NCI-H774 (cell line): ENCODE measurements around the gene TREM1.
"Not testable (repeated sequence)": the region's sequence is repeated elsewhere in the genome, so short reads cannot be mapped to it uniquely, and the experiment has no call there.

ENCODE experiments used
- DNase-seq: peaks from one replicate; lab custom pipeline; 2025; lab: John Stamatoyannopoulos, UW

TREM1 gene

DNA sequence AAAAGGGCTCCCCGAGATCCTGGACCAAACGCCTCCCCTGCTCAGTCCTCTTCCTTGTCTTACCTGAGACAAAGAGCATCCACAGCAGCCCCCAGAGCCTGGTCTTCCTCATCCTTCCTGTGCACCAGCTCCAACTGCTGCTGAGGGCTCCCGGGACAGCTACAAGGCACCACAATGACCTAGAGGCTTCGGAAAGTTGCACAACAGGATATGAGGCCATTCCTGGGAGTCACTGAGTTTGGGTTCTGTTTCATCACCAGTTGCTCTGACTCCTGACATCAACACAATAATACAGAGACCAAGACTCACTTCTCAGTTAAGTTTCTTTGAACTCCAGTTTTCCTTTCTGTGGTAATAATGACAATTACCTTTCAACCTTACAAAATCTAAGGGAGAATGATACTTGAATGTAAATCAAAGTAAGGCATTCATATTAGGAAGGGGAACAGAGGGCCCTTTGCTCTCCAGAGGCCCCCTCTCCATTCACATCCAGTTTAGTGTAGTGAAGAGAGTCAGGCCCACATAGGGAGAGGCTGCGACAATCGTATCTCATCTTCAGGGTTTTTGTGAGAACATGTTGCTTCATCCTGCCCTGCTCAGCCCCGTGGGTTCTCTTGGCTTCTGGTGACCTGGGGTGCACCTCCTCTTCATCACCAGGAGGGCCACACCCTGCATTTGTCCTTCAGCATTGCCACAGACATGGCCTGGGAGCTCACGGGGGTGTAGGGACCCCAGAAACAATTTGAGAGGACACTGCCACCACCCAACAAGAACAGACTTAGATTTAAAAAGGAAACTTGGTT is at the start of gene TREM1:
TSS of gene TREM1 (minus strand) at position 139 of the 803 bp plus-strand sequence. CDS start at position 112, 27 bp downstream.
- DNase-seq, result no peak

DNA sequence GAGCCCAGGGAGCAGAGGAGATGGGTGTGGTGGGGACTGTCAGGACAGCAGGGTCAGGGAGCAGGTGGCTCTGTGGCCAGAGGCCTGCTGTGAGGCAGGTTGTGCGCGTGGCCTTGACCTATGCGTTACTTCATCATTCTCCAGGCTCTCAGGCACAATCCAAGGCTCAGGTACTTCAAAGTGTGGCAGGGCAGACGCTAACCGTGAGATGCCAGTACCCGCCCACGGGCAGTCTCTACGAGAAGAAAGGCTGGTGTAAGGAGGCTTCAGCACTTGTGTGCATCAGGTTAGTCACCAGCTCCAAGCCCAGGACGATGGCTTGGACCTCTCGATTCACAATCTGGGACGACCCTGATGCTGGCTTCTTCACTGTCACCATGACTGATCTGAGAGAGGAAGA is 49.5 kb upstream of the TREM1 start:
- DNase-seq, result no peak

DNA sequence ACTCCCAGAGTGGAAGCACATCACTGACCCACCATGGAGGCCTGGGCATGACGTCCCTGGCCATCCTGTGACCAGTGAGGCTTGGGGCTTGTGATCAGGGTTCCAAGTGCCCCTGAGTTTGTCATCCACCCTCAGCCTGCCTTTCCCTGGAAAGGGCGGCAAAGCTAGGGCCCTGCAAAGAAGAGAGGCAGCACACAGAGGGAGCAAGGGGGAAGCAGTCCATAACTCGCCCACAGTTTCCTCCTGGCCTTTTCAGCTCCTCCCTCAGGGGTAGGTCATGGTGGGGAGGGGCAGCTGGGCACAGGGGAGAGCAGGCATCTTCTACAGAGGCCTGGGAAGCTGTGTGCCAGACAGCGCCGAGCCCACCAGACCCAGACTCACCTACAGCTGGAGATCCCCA is 48.8 kb upstream of the TREM1 start, which contains the start of gene NCR2:
TSS of gene NCR2 (plus strand) at position 313 of the 400 bp plus-strand sequence. CDS start 269 bp downstream, outside the sequence.
- no peak for DNase-seq

DNA sequence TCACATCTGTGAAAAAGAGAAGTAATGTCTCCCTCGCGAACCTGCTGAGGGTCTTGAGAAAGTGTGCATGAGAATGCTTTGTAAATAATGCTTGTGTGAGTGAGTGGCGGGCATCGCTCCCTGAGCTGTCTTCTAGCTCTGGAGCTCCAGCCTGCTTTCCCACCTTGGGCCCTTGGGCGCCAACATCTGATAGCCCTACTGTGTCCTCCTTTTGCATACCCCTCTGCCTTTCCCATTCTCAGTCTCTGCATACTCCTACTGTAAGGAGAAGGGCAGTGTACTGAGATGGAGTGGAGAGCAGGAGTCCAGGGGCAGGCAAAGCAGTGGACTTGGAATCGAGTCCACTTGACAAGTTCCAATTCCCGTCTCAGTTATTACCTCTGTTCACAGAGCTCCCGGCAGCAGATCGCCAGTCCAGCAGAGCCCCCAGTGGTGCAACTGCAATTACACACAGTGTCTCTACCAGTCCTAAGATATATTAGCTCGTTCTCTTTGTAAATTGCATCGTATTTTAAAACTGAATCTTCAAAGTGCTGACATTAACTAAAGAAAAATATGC is 48.1 kb upstream of the TREM1 start:
- DNase-seq, result no peak

DNA sequence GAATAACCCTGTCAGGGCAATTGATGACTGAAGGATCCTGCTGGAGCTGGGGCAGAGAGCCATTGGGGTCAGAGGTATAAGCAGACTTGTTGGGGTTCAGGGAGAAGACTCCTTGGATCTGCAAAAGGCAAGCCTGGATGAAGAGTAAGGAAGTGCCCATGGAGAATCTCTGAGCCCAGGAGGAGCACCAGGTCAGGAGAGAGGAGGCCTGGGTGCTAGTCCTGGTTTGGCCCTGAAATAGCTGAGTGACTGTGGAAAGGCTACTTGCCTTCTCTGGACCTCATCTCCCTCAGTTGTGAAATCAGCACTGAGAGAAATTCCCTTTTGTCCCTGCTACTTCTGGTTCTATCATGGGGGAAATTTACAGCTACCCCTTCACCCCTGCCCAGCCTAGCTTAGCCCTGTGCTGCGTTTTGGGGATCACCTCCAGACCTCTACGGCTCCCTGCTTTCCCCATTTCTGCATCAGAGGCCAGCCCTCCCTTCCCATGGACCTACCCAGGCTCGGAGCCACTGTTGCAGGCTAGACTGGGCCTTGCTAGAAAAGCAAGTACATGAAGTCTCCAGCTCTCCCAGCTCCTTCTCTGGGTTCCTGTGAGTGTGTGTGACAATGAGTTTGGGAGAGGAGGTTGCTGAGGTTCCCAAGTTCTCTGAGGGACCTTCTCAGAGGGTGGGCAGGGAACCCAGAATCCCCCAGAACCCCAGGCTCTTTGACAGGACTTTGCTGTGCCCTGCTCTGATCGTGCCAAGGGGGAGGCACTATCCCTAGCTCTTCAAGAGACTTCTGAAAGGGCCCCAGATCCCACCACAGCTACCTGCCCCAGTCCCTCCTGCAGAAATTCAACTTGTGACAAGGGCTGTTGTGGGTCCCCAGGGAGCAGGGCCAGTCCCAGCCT is 46.6 kb upstream of the TREM1 start:
- no peak for DNase-seq

DNA sequence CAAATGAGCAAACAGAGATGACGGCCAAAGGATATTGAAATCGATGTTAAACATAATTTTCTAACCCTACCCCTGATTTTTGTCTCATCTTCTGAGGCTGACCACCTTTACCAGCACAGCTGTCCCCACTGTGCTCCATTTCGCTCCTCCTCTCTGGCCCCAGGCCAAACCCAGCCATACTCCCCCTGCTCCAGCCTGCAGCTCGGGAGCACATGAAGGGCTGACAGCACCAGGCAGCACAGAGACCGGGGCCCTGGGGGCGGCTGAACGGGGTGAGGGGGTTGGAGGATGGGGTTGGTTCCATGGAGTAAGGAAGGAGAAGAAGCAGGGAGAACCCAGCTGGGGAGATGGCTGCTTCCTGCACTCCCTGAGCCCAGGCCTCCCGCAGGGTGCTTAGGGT is 45.8 kb upstream of the TREM1 start:
- DNase-seq, result no peak

DNA sequence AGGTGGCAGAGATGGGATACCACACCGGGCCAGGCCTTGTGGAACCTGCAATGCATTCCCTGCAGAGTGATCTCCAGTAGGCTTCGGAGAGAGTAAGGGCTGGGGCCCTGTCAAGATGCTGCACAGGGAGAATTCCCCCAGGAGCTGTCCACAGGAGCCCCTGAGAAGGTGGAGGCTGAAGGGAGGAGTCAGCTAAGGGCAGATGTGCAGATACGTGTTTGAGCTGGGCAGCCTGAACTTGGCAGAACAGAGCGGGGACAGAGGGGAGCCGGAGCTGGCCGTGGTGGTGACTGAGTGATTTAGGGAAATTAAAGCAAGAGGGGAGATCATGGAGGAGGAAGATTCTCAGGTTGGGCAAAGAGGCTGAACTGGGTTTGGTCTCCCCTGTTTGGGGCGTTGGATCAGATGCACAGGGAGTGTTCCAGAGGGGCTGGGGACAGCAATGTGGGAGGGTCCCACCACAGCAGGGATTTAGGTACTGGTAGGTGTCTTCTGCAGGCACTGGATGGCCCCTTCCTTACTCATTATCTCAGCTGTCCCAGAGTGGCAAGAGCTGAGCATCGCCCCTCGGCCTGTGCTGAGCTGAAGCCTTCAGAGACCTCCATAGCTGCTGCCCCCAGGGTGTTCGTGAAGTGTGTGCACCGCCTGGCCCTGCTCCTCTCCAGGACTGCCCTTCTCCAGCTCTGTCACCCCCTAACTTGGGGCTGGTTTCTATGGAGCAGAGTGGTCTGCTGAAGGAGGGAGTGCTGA is 45.1 kb upstream of the TREM1 start:
- DNase-seq, result no peak

DNA sequence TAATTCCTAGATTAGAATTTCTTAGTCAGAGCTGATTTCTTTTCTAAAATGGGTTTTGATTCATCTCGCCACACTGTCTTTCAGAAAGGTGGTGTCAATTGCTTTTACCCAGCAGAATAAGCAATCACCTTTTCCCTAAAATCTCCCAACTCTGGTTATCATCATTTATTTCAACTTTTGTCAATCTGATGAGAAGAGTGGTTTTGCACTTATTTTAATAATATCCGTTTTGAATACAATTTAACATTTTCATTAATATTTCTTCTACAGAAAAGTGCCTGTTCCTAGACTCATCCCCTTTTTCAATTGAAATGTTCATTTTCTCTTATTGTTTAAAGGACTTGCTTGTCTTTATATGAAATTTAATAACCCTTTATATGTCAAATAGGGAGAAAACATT is 40.7 kb upstream of the TREM1 start:
- no peak for DNase-seq

DNA sequence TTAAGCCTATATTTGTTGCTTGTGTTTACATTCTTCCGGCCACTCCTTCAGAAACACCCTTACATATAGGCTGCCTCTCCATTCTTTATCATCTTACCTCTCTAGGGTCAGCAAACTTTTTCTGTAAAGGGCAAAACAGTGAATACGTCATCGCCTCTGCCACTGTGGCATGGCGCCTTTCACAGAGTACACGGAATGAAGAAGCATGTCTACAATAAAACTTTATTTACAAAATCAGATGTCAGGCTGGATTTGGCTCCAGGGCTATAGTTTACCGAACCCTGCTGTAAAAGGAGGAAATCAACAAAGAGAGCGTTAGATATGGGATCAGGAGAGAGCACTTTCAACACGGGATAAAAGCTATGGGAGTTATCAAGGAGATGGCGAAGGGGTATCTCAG is 39.6 kb upstream of the TREM1 start:
- DNase-seq, result no peak

DNA sequence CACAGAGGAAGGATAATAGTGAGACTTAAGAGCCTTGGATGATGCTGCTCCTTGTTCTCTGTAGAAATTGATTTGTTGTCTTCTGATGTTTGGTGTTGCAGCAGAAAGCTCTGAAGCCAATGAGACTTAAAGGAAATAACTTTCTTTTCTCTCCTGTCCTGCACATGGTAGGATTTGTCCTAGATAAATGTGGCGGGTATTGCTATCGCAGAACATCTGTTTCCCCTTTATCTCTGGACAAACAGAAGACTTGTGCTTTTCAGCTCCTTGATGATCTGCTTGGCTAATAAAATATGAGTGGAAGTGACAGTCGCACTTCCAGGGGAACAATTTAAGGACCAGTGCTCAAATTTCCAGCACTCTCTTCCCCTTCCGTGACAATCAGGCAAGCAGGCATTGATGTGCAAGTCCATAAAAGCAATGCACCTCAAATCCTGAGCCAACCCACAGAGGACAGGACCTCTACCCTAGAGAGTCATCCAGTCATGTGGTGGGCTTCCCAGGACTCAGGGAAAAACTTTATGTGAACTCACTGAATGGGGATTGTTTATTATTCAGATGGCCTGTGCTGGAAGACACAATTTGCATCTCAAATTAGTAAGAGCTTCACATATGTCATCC is 39.1 kb upstream of the TREM1 start:
- DNase-seq, result no peak

DNA sequence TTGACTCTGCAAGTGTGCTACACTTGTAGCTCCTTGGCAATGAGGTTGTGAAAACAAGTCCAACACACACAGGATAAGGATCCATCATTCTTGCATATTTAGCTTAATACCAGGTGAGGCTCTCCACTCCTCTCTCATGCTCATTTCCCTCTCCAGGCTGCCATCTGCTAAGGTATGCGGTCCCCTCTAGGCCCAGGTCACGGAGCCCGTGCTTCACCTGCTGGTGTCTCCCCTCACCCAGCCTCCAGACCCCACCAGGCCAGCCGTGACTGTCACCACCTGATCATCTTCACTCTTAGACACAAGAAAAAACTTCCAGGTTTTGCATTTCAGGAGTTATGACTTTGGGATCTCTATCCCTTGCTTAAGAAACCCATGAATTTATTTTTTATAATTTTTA is 34.7 kb upstream of the TREM1 start:
- DNase-seq, result no peak

DNA sequence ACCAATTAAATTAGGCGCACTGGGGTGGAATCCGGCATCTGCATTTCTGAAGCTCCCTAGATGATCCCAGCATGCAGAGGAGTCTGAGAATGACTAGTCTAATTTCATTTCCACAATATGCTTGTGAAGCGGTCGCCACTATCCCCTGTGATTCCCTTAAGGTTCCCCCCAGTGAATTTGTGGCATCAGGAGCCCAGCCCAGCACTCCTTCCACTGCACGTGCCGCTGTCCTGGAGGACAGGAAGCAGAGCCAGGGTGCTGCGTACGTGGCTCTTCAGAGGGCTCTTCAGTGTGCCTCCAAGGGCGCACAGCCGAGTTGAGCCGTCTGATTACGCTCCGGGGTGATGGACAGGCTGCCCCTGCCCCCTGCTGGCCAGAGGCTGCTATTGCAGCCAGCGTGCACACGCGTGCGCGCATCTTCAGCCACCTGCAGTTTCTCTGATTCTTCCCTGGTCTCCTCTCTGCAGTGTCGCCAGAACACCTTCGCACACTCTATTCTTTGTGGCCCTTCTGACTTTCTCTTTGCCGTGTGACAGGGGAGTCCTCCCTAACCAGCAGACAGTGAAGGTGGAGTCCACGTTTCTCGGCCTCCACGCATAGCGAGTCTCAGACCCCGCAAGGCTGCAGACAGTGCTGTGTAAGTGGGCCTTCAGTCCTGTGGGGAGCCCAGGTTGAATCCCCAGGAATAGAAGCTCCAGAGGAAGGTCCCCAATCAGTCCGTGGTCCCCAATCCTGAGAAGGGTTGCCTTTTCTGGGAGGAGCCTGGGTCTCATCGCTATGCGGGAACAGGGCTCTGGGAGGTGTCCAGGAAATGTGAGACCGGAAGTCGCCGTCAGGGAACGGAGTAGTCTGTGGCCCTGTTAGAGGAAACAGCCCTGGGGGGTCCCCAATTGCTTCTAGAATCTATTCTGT is 32.4 kb upstream of the TREM1 start:
- peak; percentile 88 for DNase-seq

DNA sequence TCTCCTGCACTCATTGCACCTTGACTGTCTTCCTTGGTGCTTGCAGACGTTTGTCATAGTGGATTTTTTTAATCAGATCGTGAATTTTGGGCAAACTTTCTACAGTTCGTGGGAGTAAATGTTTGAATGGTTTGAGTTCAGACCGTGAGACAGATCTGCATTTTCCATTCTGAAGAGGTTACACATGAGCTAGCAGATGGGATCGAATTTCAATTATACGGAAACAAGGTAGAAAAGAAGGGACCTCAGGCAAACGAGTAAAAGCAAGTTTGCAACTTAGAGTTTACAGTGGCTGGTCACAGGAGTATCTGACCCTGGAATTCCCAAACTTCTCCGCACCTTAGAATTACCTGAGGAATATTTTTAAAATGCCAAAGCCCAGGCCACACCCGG is 31.8 kb upstream of the TREM1 start:
- no peak for DNase-seq

DNA sequence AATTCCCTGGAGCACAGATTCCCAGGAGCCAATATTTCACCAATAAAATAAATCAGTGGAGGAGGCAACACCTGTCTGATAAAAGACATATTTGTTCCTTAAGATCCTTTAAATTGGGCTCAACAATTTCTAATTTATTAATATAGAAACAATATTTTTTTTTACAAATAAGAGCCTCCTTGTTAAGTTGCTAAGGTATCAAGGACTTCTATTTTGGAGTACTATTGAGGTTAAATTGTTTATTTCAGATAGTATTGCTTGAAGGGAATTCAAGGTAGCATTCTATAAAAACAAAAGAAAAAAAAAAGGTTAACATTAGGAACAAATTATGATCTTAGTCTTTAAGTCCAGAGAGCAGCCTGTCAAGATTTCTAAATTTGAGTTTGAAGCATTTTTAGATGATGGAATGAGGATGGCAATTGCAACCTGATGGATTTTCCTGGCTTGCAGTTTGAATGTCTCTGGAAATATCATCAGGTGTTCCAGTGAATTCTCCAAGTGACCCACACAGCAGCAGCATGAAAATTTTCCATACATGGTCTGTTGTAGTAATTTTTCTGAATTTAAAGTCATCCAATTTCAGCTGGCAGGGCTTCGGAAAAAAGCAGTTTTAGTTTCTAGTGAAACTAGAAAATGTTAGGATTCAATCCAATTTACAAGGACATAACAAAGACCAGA is 29.6 kb upstream of the TREM1 start:
- DNase-seq, result no peak

DNA sequence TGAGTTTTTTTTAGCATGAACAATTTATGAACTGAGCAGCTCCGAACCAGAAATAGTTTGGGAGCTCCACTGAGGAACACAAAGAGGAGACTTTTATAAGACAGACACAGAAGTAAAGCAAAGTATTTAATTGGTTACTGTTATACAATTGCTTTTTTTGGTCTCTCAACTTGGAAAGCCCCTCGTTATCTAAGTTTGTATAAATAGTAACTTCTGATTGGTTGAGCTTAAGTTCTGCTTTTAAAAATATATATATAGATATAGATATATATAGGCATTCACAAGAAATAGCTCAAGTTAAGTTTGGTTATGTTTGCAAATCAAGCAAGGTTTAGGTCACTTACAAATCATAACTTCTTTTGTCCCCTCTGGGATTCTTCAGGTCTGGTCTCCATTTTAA is 28.7 kb upstream of the TREM1 start:
- no peak for DNase-seq

DNA sequence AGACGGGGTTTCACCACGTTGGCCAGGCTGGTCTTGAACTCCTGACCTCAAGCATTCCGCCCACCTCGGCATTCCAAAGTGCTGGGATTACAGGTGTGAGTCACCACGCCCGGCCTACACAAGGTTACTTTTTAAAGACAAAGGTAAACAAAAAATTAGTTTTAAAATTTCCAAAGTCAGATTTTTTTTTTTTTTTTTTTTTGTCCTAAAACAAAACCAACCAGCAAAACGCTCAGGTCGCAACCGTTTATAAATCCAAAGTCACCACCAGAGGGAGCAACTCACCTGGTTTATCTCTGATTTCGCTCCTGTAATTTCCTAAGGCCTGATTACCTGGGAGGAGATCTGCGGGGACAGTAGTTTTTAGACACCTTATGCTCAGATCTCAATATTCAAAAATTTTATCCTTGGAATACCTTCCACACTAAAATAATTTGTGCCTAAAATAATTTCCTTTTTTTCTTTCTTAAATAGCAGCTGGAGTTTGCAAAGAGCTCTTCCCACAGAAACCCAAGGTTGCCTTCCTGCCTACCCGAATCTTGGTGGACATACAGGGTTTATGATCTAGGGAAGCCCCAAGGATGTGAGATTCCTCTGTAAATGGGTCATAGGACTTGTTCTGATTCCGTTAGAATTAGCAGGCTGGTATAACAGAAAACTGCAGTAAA is 19.8 kb upstream of the TREM1 start:
- peak; percentile 67 for DNase-seq

DNA sequence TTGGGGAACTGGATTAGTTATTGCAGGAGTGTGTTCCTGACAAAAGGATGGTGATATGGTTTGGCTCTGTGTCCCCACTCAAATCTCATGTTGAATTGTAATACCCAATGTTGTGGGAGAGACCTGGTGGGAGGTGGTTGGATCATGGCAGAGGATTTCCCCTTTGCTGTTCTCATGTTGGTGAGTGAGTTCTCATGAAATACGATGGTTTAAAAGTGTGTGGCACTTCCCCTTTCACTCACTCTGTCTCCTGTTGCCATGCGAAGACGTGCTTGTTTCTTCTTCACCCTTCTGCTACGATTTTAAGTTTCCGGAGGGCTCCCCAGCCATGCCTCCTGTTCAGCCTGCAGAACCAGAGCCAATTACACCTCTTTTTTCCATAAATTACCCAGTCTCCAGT is 16.2 kb upstream of the TREM1 start:
- DNase-seq, result no peak

DNA sequence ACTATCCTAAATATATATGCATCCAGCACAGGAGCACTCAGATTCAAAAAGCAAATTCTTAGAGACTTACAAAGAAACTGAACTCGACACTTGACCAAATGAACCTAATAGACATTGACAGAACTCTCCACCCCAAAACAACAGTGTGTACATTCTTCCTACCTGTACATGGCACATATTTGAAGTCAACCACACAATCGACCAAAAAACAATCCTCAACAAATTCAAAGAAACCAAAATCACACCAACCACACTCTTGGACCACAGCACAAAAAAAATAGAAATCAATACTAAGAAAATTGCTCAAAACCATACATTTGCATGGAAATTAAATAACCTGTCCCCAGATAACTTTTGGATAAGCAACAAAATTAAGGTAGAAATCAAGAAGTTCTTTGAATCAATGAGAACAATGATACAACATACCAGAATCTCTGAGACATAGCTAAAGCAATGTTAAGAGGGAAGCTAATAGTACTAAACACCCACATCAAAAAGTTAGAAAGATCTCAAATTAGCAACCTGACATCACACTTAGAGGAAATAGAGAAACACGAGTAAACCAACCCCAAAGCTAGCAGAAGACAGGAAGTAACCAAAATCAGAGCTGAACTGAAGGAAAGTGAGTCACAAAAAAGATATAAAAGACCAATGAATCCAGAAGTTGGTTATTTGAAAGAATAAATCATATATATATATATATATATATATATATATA is 12.5 kb upstream of the TREM1 start:
- no peak for DNase-seq

DNA sequence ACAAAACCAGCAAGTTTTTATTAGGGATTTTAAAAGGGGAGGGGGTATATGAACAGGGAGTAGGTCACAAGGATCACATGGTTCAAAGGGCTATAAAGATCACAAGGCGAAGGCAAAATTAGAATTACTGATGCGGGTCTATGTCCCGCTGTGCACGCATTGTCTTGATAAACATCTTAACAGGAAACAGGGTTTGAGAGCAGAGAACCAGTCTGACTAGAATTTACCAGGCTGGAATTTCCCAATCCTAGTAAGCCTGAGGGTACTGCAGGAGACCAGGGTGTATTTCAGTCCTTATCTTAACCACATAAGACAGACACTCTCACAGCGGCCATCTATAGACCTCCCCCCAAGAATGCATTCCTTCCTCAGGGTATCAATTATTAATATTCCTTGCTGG is 10.8 kb upstream of the TREM1 start:
- not testable (repeated sequence) for DNase-seq
